22Rv1 (cell line): ENCODE measurements around the gene BCKDHB.

Source experiments
- ZFX ChIP-seq: fragments of 450-650 bp; IDR thresholded peaks from 2 replicates; pipeline ENCODE4 v1.6.1; 2017; ENCODE audit warnings: antibody characterized with exemption, borderline replicate concordance
- TF ChIP-seq, protein P1 (sequence below): fragments of 450-650 bp; IDR thresholded peaks from 2 replicates; pipeline ENCODE4 v1.5.1; 2017; ENCODE audit warnings: mild to moderate bottlenecking

DNA sequence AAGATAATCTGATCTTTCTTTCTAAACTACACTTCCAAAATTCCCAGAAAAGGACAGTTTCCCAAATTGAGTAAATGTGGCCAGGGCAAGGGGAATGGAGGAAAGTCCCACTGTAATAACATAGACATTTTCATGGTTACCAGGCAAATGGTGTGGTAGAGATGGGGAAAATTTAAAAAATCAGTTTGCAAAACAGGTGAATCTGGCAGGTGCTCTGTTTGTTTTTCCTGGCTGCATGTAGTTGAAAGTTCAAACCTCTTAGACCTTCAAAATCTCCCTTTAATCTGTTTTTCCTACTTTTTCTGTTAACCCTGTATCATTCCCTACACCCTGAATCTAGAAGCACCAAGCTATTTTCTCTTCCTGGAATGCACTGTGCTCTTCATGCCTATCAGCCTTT, 2.0 kb upstream of the BCKDHB start:
- TF ChIP-seq, protein P1, sequence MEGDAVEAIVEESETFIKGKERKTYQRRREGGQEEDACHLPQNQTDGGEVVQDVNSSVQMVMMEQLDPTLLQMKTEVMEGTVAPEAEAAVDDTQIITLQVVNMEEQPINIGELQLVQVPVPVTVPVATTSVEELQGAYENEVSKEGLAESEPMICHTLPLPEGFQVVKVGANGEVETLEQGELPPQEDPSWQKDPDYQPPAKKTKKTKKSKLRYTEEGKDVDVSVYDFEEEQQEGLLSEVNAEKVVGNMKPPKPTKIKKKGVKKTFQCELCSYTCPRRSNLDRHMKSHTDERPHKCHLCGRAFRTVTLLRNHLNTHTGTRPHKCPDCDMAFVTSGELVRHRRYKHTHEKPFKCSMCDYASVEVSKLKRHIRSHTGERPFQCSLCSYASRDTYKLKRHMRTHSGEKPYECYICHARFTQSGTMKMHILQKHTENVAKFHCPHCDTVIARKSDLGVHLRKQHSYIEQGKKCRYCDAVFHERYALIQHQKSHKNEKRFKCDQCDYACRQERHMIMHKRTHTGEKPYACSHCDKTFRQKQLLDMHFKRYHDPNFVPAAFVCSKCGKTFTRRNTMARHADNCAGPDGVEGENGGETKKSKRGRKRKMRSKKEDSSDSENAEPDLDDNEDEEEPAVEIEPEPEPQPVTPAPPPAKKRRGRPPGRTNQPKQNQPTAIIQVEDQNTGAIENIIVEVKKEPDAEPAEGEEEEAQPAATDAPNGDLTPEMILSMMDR: no peak
- no peak for TF ChIP-seq ZFX
